Endothelial cell of umbilical vein (primary cell): ENCODE data around the gene CILP2. TPM values are rescaled to one million over a fixed set of nuclear protein-coding genes. Genes with fewer than 3 reads are reported as not detected.

Experiments
- BruUV-seq: library from RNA; stranded (reverse); fragments of 400-500 nt; replicated peaks from 2 replicates; lab custom pipeline; 2021; lab: Mats Ljungman, UMichigan
- CTCF ChIA-PET: fragments of 300-600, 350-600 bp; sonication (Branson Sonifier 250); formaldehyde crosslinking; loops from one replicate; lab custom pipeline; 2021; ENCODE audit warnings: antibody characterized with exemption, inconsistent platforms; lab: Charles Lee
- POLR2A ChIA-PET: fragments of 300-600, 350-600 bp; sonication (Branson Sonifier 250); formaldehyde crosslinking; loops from one replicate; lab custom pipeline; 2021; ENCODE audit warnings: antibody characterized with exemption, inconsistent platforms; lab: Charles Lee
- DNase-seq: peaks from one replicate; pipeline ENCODE4 v3.0.0-alpha.2; 2011; ENCODE audit warnings: low read depth, low spot score
- FAIRE-seq: peaks from 2 replicates; lab custom pipeline; 2011; peaks lifted over from hg19 to GRCh38; lab: Jason Lieb, UNC
- H2AFZ ChIP-seq: 2 replicates; pipeline ENCODE4 v1.6.0; 2012; ENCODE audit warnings: low read depth, low read length, control low read depth, inconsistent platforms
- H3K27ac ChIP-seq: 2 replicates; pipeline ENCODE4 v1.5.1; 2011; ENCODE audit warnings: low read depth, mild to moderate bottlenecking, control low read depth, low read length, moderate library complexity; ENCODE audit not compliant: insufficient read depth
- H3K27me3 ChIP-seq, 2 experiments: 2 replicates each; pipeline versions ENCODE4 v1.6.0 to v1.6.1; 2011; ENCODE audit warnings: low read length in 2 of 2, mixed read lengths in 1 of 2; ENCODE audit not compliant: control insufficient read depth in 2 of 2, insufficient read depth in 2 of 2
- H3K36me3 ChIP-seq, 2 experiments: 2 replicates in 1 of 2; 3 replicates in 1 of 2; pipeline ENCODE4 v1.5.1; 2011; ENCODE audit warnings: low read length in 2 of 2, mild to moderate bottlenecking in 1 of 2, moderate library complexity in 1 of 2; ENCODE audit not compliant: control insufficient read depth in 2 of 2, insufficient read depth in 2 of 2; ENCODE audit errors: extremely low read depth in 1 of 2
- H3K4me1 ChIP-seq: 3 replicates; pipeline ENCODE4 v1.5.1; 2011; ENCODE audit warnings: mild to moderate bottlenecking, low read length; ENCODE audit not compliant: control insufficient read depth, insufficient read depth; ENCODE audit errors: extremely low read depth
- H3K4me2 ChIP-seq: 2 replicates; pipeline ENCODE4 v1.6.1; 2011; ENCODE audit warnings: low read length, control low read depth, mixed read lengths; ENCODE audit not compliant: insufficient read depth
- H3K4me3 ChIP-seq, 3 experiments: fragments of 200-600 bp in 1 of 3; sonication (generic), shearing (Covaris generic) in 1 of 3; replicated peaks in 1 of 3; 2 replicates each; pipeline ENCODE4 v1.5.1; 2011 to 2016; ENCODE audit warnings: control low read depth in 3 of 3, low read length in 3 of 3, mild to moderate bottlenecking in 2 of 3, inconsistent platforms in 1 of 3, low read depth in 1 of 3, moderate library complexity in 1 of 3; ENCODE audit not compliant: insufficient read depth in 1 of 3
- H3K79me2 ChIP-seq: 2 replicates; pipeline ENCODE4 v1.6.0; 2012; ENCODE audit warnings: low read length, inconsistent platforms; ENCODE audit not compliant: control insufficient read depth, insufficient read depth
- H3K9ac ChIP-seq: replicated peaks from 2 replicates; pipeline ENCODE3; 2011; ENCODE audit warnings: low read length, control low read depth; ENCODE audit not compliant: insufficient read depth; ENCODE audit errors: extremely low read depth
- H3K9me1 ChIP-seq: replicated peaks from 3 replicates; pipeline ENCODE4 v1.6.0; 2011; ENCODE audit warnings: mild to moderate bottlenecking, low read length; ENCODE audit not compliant: control insufficient read depth, insufficient read depth; ENCODE audit errors: extremely low read depth
- H3K9me3 ChIP-seq: replicated peaks from 2 replicates; pipeline ENCODE4 v1.5.1; 2012; ENCODE audit warnings: low read length, inconsistent platforms; ENCODE audit not compliant: control insufficient read depth, insufficient read depth
- H4K20me1 ChIP-seq: replicated peaks from 2 replicates; pipeline ENCODE3; 2011; ENCODE audit warnings: mild to moderate bottlenecking, low read length; ENCODE audit not compliant: control insufficient read depth, insufficient read depth; ENCODE audit errors: extremely low read depth
- EZH2 ChIP-seq: IDR thresholded peaks from 2 replicates; pipeline ENCODE4 v1.6.1; 2012; ENCODE audit warnings: borderline replicate concordance, low read depth, mild to moderate bottlenecking, moderate library complexity, low read length, inconsistent platforms; ENCODE audit not compliant: severe bottlenecking
- FOS ChIP-seq: IDR thresholded peaks from 2 replicates; pipeline ENCODE4 v1.6.1; 2011; ENCODE audit warnings: mild to moderate bottlenecking, low read length, moderate library complexity, borderline replicate concordance; ENCODE audit not compliant: insufficient read depth
- GATA2 ChIP-seq: IDR thresholded peaks from 2 replicates; pipeline ENCODE4 v1.7.0; 2011; ENCODE audit warnings: low read depth, mild to moderate bottlenecking, moderate library complexity, mixed read lengths, low read length; ENCODE audit not compliant: insufficient read length, insufficient read depth
- JUN ChIP-seq: IDR thresholded peaks from 2 replicates; pipeline ENCODE4 v1.6.1; 2011; ENCODE audit warnings: borderline replicate concordance, low read depth; ENCODE audit not compliant: insufficient read length, insufficient read depth
- MYC ChIP-seq: IDR thresholded peaks from one replicate; pipeline ENCODE4 v1.6.1; 2011; ENCODE audit warnings: mild to moderate bottlenecking, low read depth, low read length
- POLR2A ChIP-seq: IDR thresholded peaks from 2 replicates; pipeline ENCODE4 v1.6.1; 2012; ENCODE audit warnings: low read depth, mild to moderate bottlenecking, control low read depth, low read length
- POLR2AphosphoS5 ChIP-seq: IDR thresholded peaks from 2 replicates; pipeline ENCODE4 v1.6.1; 2012; ENCODE audit warnings: low read depth, mild to moderate bottlenecking, control low read depth, low read length, moderate library complexity; ENCODE audit not compliant: insufficient read depth
- dilution Hi-C: fragments of 300-500 bp; cut with MboI; formaldehyde crosslinking; loops from one replicate; pipeline ENCODE4 v1.15.0; 2019; ENCODE audit warnings: low sequenced_read_pairs; ENCODE audit not compliant: extremely low pct_ligation_motif_present
- intact Hi-C: fragments of 100-400 bp; cut with micrococcal nuclease; formaldehyde crosslinking; loops from one replicate; pipeline ENCODE4 v1.10.0; 2022
- polyA plus RNA-seq, 4 experiments: library from polyadenylated mRNA; depleted of rRNA in 3 of 4; stranded (reverse) in 3 of 4; unstranded in 1 of 4; fragments of >200 nt; gene quantifications; 2 replicates each; pipeline versions ENCODE4 v1.2.1 to v1.2.3, GENCODE V29; 2011 to 2012; ENCODE audit warnings: missing spikeins in 1 of 4
- total RNA-seq: library from RNA; stranded (reverse); gene quantifications from 2 replicates; pipeline ENCODE4 v1.2.3, GENCODE V29; 2021
- TF ChIP-seq, protein P1 (sequence below): IDR thresholded peaks from 2 replicates; pipeline ENCODE4 v1.6.1; 2011; ENCODE audit not compliant: insufficient read depth, insufficient read length
- TF ChIP-seq, protein P2 (sequence below), 2 donors: IDR thresholded peaks; 1 replicate in 1 of 2; 2 replicates in 1 of 2; pipeline ENCODE4 v1.5.1; 2011; ENCODE audit warnings: low read length in 2 of 2, mild to moderate bottlenecking in 2 of 2, moderate library complexity in 2 of 2, control low read depth in 1 of 2, inconsistent platforms in 1 of 2, low read depth in 1 of 2; ENCODE audit not compliant: insufficient read depth in 1 of 2; ENCODE audit errors: extremely low read depth in 1 of 2

Gene CILP2
- total and polyA plus RNA-seq, 2 donors (not counting 3 experiments of a cell fraction or from before 2014, with no cell fraction given): 0.01 TPM; not detected in 1

DNA sequence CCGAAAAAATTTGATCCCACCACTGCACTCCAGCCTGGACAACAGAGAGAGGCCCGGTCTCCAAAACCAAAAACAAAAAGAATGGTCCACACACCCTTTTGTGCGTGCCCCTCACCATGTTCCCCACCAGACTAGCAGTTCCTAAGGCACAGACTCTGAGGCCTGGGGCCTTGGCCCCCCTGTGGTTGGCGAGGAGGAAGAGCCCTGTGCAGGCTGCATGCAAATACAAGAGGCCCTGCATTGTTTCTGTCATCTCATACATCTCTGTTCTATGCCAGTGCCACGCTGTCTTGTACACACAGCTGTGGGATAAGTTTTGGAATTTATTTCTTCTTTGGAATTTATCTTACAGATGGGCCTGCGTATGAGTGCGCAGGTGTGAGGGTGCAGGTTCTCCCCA lies 14.0 kb upstream of the CILP2 start:
- Histone ChIP-seq H3K9me3 (no peaks in the 10 kb centered on the region), H3K4me3 (no peak overlapping the region), H2AFZ (no peak overlapping the region), H3K9me1 (no peaks in the 10 kb centered on the region), H4K20me1 (no peaks in the 10 kb centered on the region), H3K79me2 (peaks cover 12% of the 10 kb centered on the region), H3K27ac (no peak overlapping the region), H3K4me2 (no peak overlapping the region), H3K4me1 (no peaks in the 10 kb centered on the region), H3K9ac (no peak overlapping the region), H3K27me3 (no peaks in the 10 kb centered on the region), H3K36me3 (peaks cover 3% of the 10 kb centered on the region in 2 experiments)
- ChIA-PET CTCF (no interaction called here), POLR2A (no interaction called here)
- dilution Hi-C loops: no loop called here
- FAIRE-seq (no peak), DNase-seq (no peak)
- intact Hi-C loops: no loop called here
- TF ChIP-seq, protein P1, sequence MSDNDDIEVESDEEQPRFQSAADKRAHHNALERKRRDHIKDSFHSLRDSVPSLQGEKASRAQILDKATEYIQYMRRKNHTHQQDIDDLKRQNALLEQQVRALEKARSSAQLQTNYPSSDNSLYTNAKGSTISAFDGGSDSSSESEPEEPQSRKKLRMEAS: no peak
- TF ChIP-seq MYC (no peak), JUN (no peak), GATA2 (no peak), POLR2AphosphoS5 (no peak), EZH2 (no peak), FOS (no peak), POLR2A (no peak)
- TF ChIP-seq, protein P2, sequence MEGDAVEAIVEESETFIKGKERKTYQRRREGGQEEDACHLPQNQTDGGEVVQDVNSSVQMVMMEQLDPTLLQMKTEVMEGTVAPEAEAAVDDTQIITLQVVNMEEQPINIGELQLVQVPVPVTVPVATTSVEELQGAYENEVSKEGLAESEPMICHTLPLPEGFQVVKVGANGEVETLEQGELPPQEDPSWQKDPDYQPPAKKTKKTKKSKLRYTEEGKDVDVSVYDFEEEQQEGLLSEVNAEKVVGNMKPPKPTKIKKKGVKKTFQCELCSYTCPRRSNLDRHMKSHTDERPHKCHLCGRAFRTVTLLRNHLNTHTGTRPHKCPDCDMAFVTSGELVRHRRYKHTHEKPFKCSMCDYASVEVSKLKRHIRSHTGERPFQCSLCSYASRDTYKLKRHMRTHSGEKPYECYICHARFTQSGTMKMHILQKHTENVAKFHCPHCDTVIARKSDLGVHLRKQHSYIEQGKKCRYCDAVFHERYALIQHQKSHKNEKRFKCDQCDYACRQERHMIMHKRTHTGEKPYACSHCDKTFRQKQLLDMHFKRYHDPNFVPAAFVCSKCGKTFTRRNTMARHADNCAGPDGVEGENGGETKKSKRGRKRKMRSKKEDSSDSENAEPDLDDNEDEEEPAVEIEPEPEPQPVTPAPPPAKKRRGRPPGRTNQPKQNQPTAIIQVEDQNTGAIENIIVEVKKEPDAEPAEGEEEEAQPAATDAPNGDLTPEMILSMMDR (IDR thresholded peaks at IDR 0.05; ENCODE audit: extremely low read depth in 1 of 2, insufficient read depth in 1 of 2, low read depth in 1 of 2, low read length in 2 of 2): no peak
- BruUV-seq: no TSS peak
